SH-SY5Y (cell line): Measurements from ENCODE around the gene PRSS21.

Source experiments
- GATA2 ChIP-seq: IDR thresholded peaks from 2 replicates; pipeline ENCODE4 v1.6.1; 2011; ENCODE audit warnings: mild to moderate bottlenecking, low read depth, low read length
- GATA3 ChIP-seq: IDR thresholded peaks from 2 replicates; pipeline ENCODE4 v1.6.1; 2011; ENCODE audit warnings: low read depth, mild to moderate bottlenecking, low read length, moderate library complexity

The PRSS21 gene

DNA sequence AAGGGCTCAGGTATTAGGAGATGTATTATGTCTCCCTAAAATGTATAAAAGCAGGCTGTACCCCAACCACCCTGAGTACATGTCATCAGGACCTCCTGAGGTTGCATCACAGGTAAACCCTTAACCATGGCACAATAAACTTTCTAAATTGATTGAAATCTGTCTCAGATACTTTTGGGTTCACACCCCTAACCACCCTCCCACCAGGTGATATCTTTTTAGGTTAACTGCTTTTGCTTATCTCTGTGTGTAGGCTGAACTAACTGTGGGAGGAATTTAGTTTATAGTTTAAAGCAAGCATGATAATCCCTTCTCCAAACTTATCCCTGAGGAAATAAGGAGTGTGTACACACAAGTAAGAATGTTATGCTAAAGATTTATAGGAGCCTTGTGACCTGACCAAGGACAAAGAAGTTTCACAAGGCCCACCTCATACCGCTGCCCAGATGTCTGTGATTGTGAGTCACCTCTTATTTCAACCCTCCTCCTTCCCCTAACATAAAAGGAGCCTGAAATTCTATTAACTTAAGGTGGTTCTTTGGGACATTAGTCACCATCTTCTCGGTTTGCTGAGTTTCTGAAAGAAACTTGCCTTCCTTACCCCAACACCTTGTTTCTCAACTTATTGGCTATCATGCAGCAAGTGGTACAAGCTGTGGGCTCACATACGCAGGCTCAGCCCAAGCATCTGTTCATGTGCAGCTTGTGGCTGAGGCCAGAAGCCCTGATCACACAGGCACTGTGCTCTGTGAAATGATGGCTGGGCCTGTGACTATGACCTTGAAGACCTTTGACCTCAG is 29.7 kb downstream of the PRSS21 start:
- TF ChIP-seq GATA3 (no peak), GATA2 (no peak)

DNA sequence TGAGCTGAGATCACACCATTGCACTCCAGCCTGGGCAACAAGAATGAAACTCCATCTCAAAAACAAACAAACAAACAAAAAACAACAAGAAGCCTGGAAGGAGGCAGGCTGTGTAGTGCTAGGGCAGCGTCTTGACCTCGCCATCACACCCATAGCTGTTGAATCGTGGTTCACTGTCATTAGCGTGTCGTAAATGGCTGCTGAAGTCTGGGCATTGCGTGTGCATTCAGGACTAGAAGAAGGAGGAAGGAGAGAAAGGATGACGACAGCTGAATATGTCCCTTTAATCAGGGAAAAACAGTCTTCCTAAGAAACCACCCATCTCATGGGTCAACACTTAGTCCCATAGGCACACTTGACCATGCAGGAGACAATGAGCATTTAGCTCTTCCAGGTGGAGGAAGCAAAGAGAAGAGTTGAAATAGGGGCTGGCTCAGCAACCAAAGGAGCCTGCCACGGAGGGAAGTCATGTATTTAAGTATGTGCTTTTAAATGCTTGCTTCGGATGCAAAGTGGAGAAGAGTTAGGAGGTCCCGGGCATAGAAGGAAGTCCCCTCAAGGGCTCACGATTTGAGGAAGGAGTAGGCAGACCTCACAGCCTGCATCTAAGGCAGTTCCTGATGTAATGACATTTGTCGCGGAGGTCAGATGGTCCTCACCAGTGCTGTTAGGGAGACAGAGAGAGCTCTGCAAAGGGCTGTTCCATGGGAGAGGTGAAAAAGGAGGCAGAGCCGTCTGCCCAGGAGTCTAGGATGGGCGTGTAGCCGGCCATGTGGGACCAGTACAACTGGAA is 32.1 kb downstream of the PRSS21 start:
- TF ChIP-seq GATA3 (no peak), GATA2 (no peak)

DNA sequence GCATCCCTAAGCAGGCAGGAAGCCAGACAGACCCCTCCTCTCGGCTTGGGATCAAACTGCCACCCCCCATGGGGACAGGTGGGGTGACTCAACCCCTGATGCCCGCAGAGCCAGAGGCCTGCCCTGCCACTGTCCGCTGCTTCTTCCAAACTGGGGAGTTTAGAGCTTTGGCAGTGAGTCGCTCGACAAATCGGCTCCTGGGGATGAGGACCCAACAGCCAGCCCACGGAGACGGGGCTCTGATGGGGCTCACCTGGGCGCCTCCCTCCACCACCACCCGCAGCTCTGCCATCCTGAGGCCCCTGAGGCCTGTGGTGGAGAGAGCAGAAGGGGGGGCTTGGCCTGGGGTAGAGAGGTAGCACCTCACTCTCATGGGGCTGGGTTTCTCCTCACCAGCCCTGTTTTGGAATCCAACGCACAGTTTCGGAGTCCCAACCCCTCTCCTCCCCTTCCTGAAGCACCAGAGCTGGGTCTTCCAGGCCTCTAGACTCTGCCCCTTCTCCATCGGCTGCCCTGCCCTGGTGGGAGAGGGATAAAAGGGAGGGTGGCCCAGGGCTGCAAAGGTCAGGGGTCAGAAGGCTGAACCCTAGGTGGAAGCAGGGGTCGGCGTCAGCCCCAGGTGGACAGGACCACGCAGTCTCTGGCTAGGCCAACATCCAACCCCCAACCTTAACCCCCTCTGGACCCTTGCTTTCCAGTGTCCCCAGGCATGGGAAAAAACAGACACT is 35.1 kb downstream of the PRSS21 start:
- TF ChIP-seq GATA2 = no peak

- TF ChIP-seq GATA3 = no peak
- 0 out of 2 replicates have a peak, but pooled peaks have one; percentile 8 for TF ChIP-seq GATA2
These were observed 35.9 kb downstream of the PRSS21 start for GRCh38 chr16:2852731-2853507.

DNA sequence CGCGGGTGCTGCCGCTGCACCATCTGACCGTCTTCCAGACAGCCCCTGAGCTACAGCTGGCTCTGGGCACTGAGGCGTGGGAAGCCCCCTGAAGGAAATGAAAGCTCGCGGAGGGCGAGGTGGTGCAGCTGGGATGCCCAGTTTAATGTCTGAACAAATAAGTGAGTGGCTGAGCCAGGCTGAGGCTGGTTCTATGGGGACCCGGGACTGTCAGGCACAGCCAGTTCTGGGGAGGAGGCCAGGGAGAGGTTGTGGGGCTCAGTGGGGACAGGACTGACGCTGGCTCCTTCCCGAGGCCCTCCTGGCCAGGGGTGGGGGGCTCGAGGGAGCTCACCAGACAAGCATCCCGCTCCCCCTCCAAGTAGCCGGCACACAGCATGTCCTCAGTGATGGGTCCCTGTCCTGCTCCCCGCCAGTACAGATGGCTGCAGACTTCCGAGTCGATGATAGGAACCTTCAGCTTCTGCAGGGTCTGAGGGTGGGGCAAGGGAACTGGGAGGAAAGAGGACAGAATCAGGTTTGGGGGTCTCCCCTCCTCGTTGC is 36.6 kb downstream of the PRSS21 start:
- no peak for TF ChIP-seq GATA3

GRCh38 chr16:2854700-2855309 is 37.8 kb downstream of the PRSS21 start:
- TF ChIP-seq GATA2 = no peak
- no peak for TF ChIP-seq GATA3

DNA sequence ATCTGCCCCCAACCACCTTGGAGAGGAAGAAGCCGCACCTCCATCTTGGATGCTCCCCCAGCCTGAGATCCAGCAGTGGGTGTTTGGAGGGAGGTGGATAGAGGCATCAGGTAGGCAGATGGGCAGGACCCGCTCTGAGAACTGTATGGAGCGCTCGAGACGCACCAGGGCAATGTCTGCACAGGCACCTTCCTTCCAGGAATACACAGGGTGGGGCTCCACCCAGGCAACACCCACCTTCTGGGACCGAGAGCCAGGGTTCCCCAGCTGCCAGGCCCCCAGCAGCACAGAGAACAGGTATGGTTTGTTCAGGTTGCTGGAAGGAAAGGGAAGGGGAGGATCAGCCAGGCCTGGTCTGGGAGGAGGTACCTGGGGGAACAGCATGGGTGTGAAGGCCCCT is 38.5 kb downstream of the PRSS21 start:
- TF ChIP-seq GATA3 (no peak), GATA2 (no peak)

DNA sequence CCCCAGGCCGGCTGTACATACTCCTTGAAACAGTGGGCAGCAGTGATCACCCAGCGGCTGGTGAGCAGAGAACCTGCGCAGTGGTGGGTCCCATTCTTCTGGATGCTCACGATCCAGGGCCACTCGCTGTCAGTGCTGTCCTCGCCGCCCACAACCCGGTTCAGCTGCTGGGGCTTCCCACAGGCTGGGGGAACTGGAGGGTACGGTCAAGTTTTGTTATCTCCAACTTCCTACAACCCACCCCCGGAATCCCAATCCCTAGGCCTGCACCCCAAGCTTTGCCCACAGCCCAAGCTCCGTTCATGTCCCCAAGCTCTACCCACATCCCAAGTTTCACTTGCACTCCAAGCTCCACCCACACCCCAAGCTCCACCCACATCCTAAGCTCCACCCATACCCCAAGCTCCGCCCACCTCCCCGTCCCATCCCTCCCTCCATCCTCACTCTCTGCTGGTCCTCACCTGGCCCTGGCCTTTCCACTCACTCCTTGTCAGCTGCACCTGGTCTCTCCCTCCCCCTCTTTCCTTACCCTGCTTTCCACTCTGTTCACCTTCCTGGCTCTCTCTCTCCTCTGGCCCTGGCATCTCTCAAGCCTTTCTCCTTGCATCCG is 39.1 kb downstream of the PRSS21 start:
- TF ChIP-seq GATA3 (no peak), GATA2 (no peak)

- TF ChIP-seq GATA2 (no peak), GATA3 (no peak)
These were observed 39.8 kb downstream of the PRSS21 start for GRCh38 chr16:2856686-2857450.

- TF ChIP-seq GATA2 (no peak), GATA3 (no peak)
These were observed 40.6 kb downstream of the PRSS21 start, which contains the start of gene PRSS22 for GRCh38 chr16:2857451-2858244. Gene PRSS22, minus strand, starts transcription at chr16:2858170. Its CDS starts 66 bp downstream, at chr16:2858104.
